Nephron progenitor cell (in vitro differentiated cells): Measurements from ENCODE around the gene SLC11A1.

Experiments
- DNase-seq: peaks from one replicate; pipeline ENCODE4 v3.0.0; 2021
- H3K27ac Mint-ChIP-seq: 2 replicates; pipeline ENCODE4 v1.8.0; 2021; ENCODE audit warnings: mild to moderate bottlenecking, moderate library complexity, mixed read lengths
- H3K27me3 Mint-ChIP-seq: 2 replicates; pipeline ENCODE4 v1.8.0; 2021; ENCODE audit warnings: mild to moderate bottlenecking, low read depth, mixed read lengths; ENCODE audit not compliant: poor library complexity
- H3K36me3 Mint-ChIP-seq: 2 replicates; pipeline ENCODE4 v1.8.0; 2021; ENCODE audit warnings: low read depth, mixed read lengths
- H3K4me1 Mint-ChIP-seq: 2 replicates; pipeline ENCODE4 v1.8.0; 2021; ENCODE audit warnings: mixed read lengths
- H3K4me3 Mint-ChIP-seq: 2 replicates; pipeline ENCODE4 v1.8.0; 2021; ENCODE audit warnings: mild to moderate bottlenecking, moderate library complexity, mixed read lengths
- H3K9me3 Mint-ChIP-seq: 2 replicates; pipeline ENCODE4 v1.8.0; 2021; ENCODE audit warnings: mild to moderate bottlenecking, moderate library complexity, mixed read lengths
- CTCF ChIP-seq: fragments of 200-600 bp; sonication (generic); IDR thresholded peaks from 2 replicates; pipeline ENCODE4 v1.5.0; 2021; ENCODE audit warnings: antibody characterized with exemption

The SLC11A1 gene

GRCh38 chr2:218384975-218385374 is 2.9 kb downstream of the SLC11A1 start:
- Mint-ChIP-seq H3K4me3 (no peak overlapping the region), H3K27me3 (peaks cover 33% of the 10 kb centered on the region), H3K4me1 (peaks cover 7% of the 10 kb centered on the region), H3K36me3 (no peaks in the 10 kb centered on the region), H3K27ac (no peak overlapping the region), H3K9me3 (no peaks in the 10 kb centered on the region)
- no peak for TF ChIP-seq CTCF
- no peak for DNase-seq

- TF ChIP-seq CTCF: no peak
- no peak for DNase-seq
- Mint-ChIP-seq H3K36me3 (no peaks in the 10 kb centered on the region), H3K4me3 (no peak overlapping the region), H3K27me3 (peaks cover 35% of the 10 kb centered on the region), H3K27ac (no peak overlapping the region), H3K4me1 (peaks cover 4% of the 10 kb centered on the region), H3K9me3 (no peaks in the 10 kb centered on the region)
These were observed 4.7 kb downstream of the SLC11A1 start for GRCh38 chr2:218386505-218387368.

GRCh38 chr2:218387369-218388194 is 5.5 kb downstream of the SLC11A1 start:
- H3K27me3 Mint-ChIP-seq: peaks cover 34% of the 10 kb centered on the region
- peak overlapping the region; percentile 70 for H3K4me3 Mint-ChIP-seq
- no peaks in the 10 kb centered on the region for H3K4me1 Mint-ChIP-seq
- peak; percentile 72 for DNase-seq
- H3K36me3 Mint-ChIP-seq: no peaks in the 10 kb centered on the region
- H3K27ac Mint-ChIP-seq: no peak overlapping the region
- H3K9me3 Mint-ChIP-seq: no peaks in the 10 kb centered on the region
- TF ChIP-seq CTCF: no peak

- Mint-ChIP-seq H3K36me3 (no peaks in the 10 kb centered on the region), H3K4me3 (no peak overlapping the region), H3K9me3 (no peaks in the 10 kb centered on the region), H3K4me1 (no peaks in the 10 kb centered on the region), H3K27ac (no peak overlapping the region), H3K27me3 (peaks cover 38% of the 10 kb centered on the region)
- TF ChIP-seq CTCF: no peak
- DNase-seq: no peak
These were observed 7.5 kb downstream of the SLC11A1 start for GRCh38 chr2:218389333-218390150.

- no peak overlapping the region for H3K4me3 Mint-ChIP-seq
- DNase-seq: no peak
- no peaks in the 10 kb centered on the region for H3K36me3 Mint-ChIP-seq
- no peak for TF ChIP-seq CTCF
- no peaks in the 10 kb centered on the region for H3K9me3 Mint-ChIP-seq
- H3K27me3 Mint-ChIP-seq: peaks cover 39% of the 10 kb centered on the region
- H3K27ac Mint-ChIP-seq: no peak overlapping the region
- peaks cover 6% of the 10 kb centered on the region for H3K4me1 Mint-ChIP-seq
These were observed 9.1 kb downstream of the SLC11A1 start for GRCh38 chr2:218391202-218391601.
